GM20000 (cell line): Measurements from ENCODE around the gene CLEC14A.

Experiments used
- DNase-seq: peaks from one replicate; pipeline ENCODE4 v3.0.0; 2012; ENCODE audit warnings: low spot score
- CTCF ChIP-seq: IDR thresholded peaks from 2 replicates; pipeline ENCODE4 v1.5.1; 2012; ENCODE audit warnings: mild to moderate bottlenecking, control low read depth; ENCODE audit errors: extremely low read depth, missing control alignments

The CLEC14A gene

GRCh38 chr14:38248321-38249028 is 7.4 kb downstream of the CLEC14A start:
- TF ChIP-seq CTCF, result no peak
- no peak for DNase-seq

GRCh38 chr14:38243696-38244240 is 12.1 kb downstream of the CLEC14A start:
- TF ChIP-seq CTCF, result no peak
- no peak for DNase-seq

GRCh38 chr14:38238878-38239277 is 17.0 kb downstream of the CLEC14A start:
- TF ChIP-seq CTCF, result no peak
- no peak for DNase-seq

- DNase-seq, result no peak
- TF ChIP-seq CTCF, result no peak
Measured at GRCh38 chr14:38238332-38238731, 17.6 kb downstream of the CLEC14A start.

- DNase-seq, result no peak
- TF ChIP-seq CTCF, result no peak
Measured at GRCh38 chr14:38233218-38233617, 22.7 kb downstream of the CLEC14A start.

GRCh38 chr14:38226366-38226765 is 29.5 kb downstream of the CLEC14A start:
- no peak for DNase-seq
- TF ChIP-seq CTCF, result no peak

GRCh38 chr14:38225946-38226345 is 29.9 kb downstream of the CLEC14A start:
- no peak for DNase-seq

More at GRCh38 chr14:38225946-38226345, 29.9 kb downstream of the CLEC14A start:
- no peak for TF ChIP-seq CTCF
